NCI-H460 (cell line): ENCODE results near the gene BCL2L14. TPM values are rescaled to one million over a fixed set of nuclear protein-coding genes. Genes with fewer than 3 reads are reported as not detected.

Experiments used
- total RNA-seq: library from RNA; depleted of rRNA; stranded (reverse); fragments of >200 nt; shearing (Covaris generic); gene quantifications from 2 replicates; pipeline ENCODE4 v1.2.3, GENCODE V29; 2014; rRNA removed

The BCL2L14 gene
- total RNA-seq, 1 experiment from 2014 or later: not detected

Other genes starting within 250 kb of the BCL2L14 start
- 19.2 and 21.1 TPM in 2 replicates for gene LRP6, start 196.1 kb downstream of the BCL2L14 start, total RNA-seq